HG03045 (cell line): ENCODE measurements around the gene ABCB8.

Experiments
- ATAC-seq: cut with Tn5 transposase; IDR thresholded peaks from one replicate; pipeline ENCODE4 v1.9.1; 2021; ENCODE audit warnings: mild to moderate bottlenecking, moderate library complexity; ENCODE audit not compliant: unreplicated experiment

ABCB8 gene

DNA sequence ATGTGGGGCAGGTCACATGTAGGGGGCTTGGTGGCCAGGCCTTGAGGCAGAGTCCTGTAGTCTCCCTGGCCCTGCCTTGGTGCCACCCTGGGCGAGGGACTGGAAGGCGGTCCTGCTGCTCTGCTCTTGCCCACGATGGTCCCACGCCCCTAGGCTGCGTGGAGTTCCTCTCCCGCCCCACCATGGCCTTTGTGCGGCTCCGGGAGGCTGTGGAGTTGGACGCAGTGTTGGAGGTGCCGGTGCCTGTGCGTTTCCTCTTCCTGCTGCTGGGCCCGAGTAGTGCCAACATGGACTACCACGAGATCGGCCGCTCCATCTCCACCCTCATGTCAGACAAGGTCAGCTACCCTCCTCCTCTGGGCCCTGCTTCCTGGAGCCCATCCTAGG lies 42.3 kb downstream of the ABCB8 start:
- ATAC-seq = no peak

DNA sequence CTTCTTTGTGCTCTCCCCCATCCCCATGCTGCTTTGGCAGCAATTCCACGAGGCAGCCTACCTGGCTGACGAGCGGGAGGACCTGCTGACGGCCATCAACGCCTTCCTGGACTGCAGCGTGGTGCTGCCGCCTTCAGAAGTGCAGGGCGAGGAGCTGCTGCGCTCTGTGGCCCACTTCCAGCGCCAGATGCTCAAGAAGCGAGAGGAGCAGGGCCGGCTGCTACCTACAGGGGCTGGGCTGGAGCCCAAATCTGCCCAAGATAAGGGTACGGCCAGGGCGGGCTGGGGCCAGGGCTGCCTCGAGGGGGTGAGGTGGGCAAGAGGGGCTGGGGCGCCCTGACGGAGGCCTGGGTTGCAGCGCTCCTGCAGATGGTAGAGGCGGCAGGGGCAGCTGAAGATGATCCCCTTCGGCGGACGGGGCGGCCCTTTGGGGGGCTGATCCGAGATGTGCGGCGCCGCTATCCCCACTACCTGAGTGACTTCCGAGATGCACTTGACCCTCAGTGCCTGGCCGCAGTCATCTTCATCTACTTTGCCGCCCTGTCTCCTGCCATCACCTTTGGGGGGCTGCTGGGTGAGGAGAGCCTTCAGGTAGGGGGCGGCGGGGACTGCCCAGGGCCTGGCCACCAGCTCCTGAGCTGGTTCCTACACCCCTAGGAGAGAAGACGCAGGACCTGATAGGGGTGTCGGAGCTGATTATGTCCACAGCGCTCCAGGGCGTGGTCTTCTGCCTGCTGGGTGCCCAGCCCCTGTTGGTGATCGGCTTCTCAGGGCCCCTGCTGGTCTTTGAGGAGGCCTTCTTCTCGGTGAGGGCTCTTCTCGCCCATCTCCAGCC lies 43.0 kb downstream of the ABCB8 start:
- ATAC-seq = no peak

DNA sequence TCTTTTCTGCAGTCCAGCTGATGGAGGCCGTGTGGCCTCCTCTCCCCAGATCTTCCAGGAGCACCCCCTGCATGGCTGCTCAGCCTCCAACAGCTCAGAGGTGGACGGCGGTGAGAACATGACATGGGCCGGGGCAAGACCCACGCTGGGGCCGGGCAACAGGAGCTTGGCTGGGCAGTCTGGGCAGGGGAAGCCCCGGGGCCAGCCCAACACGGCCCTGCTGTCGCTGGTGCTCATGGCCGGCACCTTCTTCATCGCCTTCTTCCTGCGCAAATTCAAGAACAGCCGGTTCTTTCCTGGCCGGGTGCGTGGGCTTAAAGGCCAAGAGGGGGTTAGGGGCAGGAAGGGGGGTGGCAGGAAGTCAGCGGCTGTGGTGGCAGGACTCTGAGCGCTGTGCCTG lies 45.7 kb downstream of the ABCB8 start:
- no peak for ATAC-seq

DNA sequence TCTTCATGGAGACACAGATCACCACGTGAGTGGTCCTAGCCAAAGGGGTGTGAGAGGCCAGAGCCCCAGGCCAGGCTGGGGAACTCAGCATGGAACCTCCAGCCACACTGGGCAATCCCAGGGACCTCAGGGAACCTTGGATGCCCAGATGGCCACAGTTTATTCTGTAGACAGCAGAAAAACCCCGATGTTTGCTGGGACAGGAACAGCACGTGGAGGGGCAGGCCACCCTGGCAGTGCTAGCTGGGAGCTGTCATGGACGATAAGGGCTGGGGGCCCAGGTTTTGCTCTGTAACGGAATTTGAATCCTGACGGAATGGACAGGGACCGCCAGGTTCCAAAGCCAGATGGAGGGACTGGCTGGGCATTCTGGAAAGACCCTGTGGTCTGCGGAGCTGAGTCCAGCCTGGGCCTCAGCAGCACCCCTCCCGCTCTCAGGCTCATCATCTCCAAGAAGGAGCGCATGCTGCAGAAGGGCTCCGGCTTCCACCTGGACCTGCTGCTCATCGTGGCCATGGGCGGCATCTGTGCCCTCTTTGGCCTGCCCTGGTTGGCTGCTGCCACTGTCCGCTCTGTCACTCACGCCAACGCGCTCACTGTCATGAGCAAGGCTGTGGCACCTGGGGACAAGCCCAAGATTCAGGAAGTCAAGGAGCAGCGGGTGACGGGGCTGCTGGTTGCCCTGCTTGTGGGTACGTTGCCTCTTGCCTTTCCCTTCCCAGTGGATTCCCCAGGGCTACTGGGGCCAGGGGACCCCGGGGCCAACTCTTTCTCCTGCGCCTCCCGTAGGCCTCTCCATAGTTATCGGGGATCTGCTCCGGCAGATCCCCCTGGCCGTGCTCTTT lies 46.8 kb downstream of the ABCB8 start:
- no peak for ATAC-seq

DNA sequence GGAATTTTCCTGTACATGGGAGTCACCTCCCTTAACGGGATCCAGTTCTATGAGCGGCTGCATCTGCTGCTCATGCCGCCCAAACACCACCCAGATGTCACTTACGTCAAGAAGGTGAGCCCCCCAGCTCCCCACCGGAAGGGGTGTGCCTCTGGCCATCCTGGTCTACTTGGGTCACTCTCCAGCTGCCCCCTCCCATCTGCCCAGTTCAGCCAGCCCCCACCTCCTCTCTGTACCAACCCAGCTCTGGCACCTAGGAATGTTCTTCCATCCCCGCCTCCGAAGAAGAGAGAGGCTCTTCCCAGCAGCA lies 47.4 kb downstream of the ABCB8 start:
- ATAC-seq = no peak

DNA sequence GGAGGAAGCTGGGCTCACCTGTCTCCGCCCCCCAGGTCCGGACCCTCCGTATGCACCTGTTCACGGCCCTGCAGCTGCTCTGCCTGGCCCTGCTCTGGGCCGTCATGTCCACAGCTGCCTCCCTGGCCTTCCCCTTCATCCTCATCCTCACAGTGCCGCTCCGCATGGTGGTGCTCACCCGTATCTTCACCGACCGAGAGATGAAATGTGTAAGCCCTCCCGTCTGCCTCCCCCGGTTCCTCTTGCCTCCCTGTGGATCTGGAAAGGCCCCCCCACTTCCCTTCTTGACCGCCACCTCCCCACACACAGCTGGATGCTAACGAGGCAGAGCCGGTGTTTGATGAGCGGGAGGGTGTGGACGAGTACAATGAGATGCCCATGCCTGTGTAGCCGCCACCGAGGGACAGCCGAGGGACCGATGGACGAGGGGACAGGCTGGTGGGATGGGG lies 47.8 kb downstream of the ABCB8 start:
- ATAC-seq = no peak

DNA sequence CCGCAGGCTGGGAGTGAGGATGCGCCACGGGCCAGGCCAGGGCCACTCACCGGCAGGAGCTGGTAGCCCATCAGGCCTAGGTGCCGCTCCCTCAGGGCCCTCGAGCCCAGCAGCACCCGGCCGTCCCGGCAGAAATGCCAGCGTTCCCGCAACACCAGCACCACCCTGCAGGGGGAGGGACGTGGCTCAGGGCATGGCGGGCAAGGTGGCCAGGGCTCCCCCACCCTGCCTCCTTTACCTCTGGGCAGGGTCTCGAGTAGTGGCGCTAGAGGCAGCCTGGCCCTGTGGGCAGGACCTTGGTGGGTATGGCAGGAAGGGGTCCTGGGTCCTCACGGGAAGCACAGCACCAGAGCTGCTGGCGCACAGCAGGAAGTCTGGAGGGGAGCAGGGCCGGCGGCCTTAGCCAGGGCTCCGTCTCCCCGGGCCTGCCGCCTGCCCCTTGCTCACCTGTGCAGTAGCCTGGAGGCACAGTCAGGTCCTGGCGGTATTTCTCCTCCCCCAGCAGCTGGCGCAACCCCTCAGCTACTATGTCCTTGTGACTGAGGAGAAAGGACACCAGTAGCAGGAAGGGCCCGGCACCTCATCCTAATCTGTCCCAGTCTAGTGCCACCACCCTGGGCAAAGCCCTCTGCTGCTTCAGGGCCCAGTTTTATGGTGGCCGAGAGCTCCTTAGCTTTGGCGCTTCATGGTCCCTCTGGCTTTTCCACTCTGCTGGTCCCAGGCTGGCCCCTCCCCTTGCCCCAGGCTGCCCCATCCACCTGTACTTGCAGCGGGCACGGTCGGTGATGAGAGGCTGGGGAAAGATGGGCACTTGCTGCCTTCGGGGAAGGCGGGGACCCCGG lies 48.8 kb downstream of the ABCB8 start:
- no peak for ATAC-seq

DNA sequence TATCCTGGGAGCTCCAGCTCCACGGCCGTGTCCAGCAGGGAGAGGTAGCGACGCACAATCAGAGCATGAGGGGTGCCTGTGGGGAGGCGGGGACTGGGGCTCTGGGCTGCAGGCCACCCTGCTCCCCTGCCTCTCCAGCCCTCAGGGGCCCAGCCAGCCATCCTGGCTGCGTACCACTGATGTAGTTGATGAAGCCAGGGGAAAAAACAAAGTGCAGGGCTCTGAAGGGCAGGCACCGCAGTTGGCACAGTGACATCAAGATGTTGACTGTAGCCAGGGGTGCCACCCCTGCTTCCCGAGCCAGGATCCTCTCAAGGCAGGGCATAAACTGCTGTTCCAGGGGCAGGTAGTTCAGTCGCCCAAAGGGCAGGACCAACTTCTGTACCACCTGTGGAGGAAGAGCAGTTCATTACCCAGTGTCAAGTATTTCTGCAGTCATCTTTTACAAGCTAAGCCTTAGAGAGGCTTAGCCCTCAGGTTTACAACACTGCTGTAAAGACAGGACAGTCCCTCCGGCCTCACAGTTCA lies 49.5 kb downstream of the ABCB8 start:
- ATAC-seq = no peak

DNA sequence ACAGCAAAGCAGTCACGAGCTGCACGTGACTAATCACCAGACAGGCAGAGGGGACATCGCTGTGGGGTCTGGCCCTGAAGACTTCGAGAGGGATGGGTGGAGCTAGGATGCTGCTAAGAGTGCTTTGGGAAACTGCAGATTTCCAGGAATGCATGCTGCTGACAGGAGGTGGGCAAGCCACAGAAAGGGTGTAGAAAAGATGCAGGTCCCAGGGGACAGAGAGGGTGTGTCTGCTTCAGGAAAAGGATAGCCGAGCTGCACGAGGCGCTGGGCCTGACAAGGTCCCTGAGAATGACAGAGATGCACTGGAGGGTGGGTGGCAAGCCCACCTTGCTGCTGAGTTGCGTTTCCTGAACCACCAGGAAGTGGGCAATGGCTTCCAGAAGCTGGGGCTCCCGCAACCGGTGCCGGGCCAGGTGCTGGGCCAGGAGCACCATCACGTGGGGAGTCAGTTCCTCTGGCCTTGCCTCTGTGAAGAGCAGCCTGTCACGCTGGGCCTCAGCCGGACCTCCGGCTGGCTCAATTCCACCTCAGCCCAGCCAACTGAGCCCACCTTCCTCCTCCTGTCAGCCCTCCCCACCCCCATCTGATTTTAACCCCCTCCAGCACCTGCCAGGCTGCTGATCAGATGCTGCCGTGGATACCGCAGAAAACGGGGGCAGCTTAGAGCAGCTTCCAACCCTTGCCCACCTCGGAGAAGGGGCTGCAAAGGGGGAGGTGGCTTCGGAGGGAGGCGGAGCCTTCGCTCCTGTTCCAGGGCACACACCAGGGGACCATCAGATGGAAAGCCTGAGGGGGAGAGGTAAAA lies 50.2 kb downstream of the ABCB8 start:
- no peak for ATAC-seq

DNA sequence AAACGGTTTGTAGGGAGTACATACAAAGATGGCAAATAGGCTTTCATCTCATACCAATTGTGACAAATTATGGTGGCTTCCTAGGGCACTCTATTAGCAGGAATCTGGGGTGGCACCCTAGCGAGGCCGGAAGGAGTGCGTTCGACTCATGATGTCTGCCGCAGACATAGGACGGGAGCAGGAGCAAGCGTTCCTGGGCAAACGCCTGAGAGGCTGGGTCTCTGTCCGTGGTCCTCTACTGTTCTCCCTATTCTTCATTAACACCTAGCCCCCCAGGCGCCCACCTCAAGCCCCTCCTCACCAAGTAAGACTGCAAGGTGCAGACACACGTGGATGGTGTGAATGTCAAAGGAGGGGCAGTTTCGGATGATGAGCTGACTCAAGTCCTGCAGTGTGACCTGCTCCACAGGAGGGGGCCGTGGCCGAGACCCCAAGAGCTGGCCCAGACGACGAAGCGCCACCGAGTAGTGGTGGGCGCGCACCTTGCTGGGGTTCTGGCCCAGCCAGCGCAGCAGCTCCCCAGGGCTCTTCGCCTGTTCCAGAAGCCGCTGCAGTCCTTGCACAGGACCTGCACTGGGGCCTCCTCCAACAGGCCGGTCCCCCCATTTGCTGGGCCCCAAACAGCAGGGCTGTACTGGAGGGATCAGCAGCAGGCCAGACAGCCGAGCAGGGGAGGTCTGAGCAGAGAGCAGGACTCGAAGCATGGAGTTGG lies 51.1 kb downstream of the ABCB8 start:
- ATAC-seq = no peak

DNA sequence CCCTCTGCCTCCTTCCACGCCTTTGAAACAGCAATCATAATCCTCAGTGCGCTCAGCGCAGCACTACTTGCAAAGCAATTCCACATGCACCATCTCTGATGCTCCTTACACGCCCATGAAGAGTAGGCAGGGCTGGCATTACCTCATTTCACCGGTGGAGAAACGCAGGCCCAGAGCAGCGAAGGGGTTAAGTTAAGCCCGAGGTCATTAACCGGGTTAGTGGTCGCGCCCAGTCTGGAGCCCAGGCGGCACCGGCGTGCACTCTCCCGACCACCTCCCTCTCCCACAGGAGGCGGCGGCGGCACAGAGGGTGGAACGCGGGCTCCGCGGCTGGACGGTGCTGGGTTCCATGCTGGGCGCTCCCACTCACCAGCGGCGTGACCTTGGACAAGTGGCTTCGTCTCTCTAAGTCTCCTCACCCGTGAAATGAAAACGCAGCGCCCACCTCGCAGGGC lies 51.8 kb downstream of the ABCB8 start:
- peak; percentile 1 for ATAC-seq

DNA sequence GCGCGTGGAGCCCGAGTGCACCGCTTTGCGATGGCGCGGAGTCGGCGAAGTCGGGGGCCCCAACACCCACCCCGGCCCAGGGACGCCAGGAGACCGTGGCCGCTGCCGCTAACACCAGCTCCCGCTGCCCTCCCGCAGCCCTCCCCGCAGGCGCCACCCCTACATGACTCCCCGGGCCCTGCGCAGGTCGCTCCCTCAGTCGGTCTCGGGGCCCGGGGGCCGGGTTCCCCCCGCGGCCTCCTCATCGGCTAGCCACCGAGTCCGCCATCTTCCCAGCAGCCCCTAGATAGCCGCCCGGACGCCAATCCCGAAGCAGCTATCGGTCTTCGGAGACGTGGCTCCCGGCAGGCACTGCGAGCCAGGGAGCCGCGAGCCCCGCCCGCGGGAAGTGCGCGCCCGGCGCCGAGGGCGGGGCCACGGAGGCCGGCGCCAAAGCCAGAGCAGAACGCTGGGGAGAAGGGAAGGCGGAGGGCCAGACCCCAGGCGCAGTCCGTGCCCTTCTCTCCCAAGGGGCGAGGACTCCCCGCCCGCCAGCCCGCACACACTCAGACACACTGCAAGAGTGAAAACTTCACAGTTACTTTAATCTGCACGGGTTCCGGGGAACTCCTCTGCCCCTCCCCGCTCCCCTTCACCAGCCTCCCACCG lies 52.4 kb downstream of the ABCB8 start, which contains the start of gene FASTK:
Gene FASTK (minus strand): TSS at position 288 of the 648 bp plus-strand sequence. CDS start 43 bp downstream, at position 245.
- peak; percentile 78 for ATAC-seq

DNA sequence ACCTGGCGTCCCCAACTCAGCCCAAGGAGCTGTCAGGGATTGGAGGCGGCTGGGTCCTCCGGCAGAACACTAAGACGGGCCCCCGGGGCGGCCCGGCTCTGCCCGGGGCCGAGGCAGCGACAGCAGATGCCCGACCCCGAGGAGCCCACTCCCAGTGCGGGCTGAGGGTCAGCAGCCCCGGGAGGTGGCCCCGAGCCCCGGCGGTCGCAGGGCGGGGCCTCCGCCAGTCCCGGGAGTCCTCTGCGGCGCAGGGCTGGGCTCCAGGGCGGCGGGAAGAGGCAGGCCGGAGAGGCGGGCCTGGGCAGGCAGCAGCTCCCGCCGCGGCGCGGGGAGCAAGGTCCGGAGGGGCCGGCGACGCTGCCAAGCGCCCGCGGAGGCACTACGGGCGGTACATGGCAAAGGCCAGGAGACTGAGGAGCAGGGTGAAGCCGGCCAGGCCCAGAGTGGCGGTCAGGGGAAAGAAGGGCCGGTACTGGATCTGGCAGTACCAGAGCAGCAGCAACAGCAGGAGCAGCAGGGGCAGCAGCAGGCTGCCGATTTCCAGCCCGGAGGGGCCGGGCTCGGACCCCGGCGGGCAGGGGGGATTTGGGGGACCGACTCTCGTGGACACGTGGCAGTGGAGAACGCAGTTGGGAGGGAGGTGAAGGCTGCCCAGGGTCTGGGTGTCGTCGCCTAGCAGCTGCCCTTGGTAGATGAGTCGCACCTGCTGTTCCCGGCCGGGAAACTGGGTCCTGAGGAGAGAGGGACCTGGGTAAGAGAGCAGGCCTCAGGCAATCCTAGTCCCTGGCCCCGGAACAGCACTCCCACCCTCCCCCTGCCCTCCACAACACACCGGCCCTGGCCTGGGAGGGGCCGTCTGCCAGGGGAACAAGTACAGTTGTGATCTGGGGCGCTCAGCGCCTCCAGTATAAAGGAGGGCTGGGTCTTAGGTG lies 53.2 kb downstream of the ABCB8 start:
- no peak for ATAC-seq

DNA sequence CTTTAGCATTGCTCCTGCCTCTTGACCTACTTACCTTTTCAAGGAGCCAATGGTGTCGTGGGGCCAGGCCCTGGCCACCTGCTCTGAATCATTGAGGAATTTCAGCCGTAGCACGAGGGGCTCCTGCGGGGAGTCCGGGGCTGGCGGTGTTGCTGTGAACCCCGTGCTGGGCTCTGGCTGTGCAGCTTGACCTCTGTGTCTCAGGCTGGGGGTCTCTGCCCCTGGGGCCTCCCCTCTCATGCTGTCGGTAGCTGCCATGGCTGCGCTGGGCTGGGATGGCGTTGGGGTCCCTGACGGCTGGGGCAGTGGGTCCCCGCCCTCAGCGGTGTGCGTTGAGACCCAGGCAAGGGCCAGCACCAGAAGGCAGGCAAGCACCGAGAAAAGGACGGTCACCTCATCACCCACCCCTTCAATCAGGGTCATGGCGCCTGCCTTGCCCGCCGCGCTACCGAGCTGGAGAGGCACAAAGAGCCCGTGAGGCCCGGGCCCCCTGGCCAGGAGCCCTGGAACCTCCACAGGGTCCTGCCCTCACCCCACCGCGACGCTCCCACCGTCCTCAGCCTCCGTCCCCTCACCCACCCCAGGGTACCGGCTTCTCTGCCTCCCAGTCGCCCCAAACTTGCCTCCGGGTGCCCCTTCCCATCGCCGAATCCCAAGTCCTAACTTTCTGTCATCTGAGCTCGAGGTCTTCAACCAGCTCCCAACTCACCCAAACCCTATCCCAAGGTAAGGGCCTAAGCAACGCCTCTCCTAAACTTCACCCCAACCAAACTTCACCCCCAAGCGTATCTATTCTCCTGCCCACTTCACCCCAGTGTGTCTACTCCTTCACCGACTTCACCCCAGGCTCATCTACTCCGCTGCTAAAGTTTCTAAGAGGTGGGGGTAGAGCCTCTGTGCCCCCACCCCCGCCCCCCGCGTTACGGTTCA lies 54.2 kb downstream of the ABCB8 start:
- ATAC-seq = no peak

DNA sequence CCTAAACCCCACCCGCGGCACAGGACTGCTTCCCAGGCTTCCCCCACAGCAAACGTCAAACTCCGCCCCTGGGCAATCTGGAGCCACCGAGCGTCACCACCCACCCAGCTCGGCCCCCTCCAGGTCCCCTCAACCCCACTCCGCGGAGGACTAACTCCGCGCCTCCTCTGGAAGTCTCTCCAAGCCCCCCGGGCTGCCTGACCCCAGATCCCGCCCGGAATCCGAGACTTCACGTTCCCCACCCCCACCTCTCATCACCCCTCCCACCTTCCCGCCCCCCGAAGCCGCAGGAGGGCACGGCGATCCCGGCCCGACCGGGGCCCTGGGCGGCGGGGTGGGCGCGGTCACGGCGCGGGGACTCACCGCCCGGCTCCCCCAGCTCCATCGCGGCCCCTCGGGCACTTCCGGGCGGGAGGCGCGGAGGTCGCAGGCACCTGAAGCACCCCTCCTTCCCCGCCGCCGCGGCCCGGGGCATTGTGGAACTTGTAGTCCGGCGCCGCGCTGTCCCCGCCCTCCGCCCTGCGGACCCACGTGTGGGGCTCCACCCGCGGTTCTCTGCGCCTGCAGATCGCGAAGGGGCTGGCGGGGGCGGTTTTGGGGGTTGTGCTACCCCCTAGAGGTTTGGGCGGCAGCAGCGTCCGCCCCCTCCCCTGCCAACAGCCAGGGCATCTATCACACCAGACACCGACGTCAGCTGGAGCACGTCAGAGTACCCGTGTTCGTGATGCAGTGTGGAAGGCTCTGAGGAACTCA lies 55.0 kb downstream of the ABCB8 start, which contains the start of gene TMUB1:
Gene TMUB1 (minus strand): TSS at position 423 of the 753 bp plus-strand sequence. CDS start 930 bp downstream, outside the sequence.
- peak; percentile 54 for ATAC-seq

DNA sequence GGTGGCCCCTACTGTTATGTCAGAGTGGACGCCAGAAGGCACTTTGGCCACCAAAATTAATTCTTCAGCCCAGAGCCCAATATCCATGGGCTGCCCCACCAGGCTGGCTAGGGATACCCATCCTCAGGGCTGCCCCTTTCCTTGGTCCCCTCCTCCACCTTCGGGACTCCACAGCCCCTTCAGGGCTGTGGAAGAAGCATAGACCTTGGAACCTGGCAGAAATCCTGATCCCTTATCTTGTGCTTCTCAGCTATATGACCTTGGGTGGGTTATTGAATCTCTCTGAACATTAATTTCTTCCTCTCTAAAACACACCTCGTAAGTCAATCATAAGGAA lies 55.5 kb downstream of the ABCB8 start:
- no peak for ATAC-seq
